GM12878 (cell line): ENCODE measurements around the gene PCCB. TPM values are rescaled to one million over a fixed set of nuclear protein-coding genes. Genes with fewer than 3 reads are reported as not detected.

Source experiments
- ATAC-seq: fragments of 200-7000 bp; cut with Tn5 transposase; 3 replicates; pipeline ENCODE4 v1.9.1; 2020; ENCODE audit warnings: mild to moderate bottlenecking, moderate library complexity
- BruUV-seq: library from RNA; stranded (reverse); fragments of 400-500 nt; replicated peaks from 2 replicates; lab custom pipeline; 2021; lab: Mats Ljungman, UMichigan
- CTCF ChIA-PET: fragments of 300-600 bp; sonication (Branson Sonifier 250); formaldehyde crosslinking; extraction: SDS; loops from one replicate; lab custom pipeline; 2021; ENCODE audit warnings: inconsistent platforms; lab: Yijun Ruan, JAX
- POLR2A ChIA-PET: fragments of 350-600 bp; formaldehyde crosslinking; extraction: SDS; loops from one replicate; lab custom pipeline; 2021; ENCODE audit warnings: inconsistent platforms; lab: Charles Lee
- RAD21 ChIA-PET: fragments of 300-600 bp; sonication (Branson Sonifier 250); formaldehyde crosslinking; loops from one replicate; lab custom pipeline; 2023; ENCODE audit warnings: antibody characterized with exemption; ENCODE audit not compliant: unreplicated experiment; lab: Charles Lee
- SMC1A ChIA-PET: fragments of 300-600 bp; sonication (Branson Sonifier 250); formaldehyde crosslinking; loops from one replicate; lab custom pipeline; 2023; ENCODE audit not compliant: unreplicated experiment, uncharacterized antibody; lab: Charles Lee
- DNase-seq: peaks from one replicate; pipeline ENCODE4 v3.0.0-alpha.2; 2011; ENCODE audit warnings: low read depth, low spot score
- FAIRE-seq: peaks from 3 replicates; lab custom pipeline; 2011; peaks lifted over from hg19 to GRCh38; lab: Jason Lieb, UNC
- H2AFZ ChIP-seq: 2 replicates; pipeline ENCODE4 v1.6.0; 2011; ENCODE audit warnings: low read depth, low read length, control low read depth; ENCODE audit not compliant: control insufficient read depth
- H3K27ac ChIP-seq: 2 replicates; pipeline ENCODE4 v1.5.1; 2011; ENCODE audit warnings: control low read depth; ENCODE audit not compliant: control insufficient read depth, insufficient read depth
- H3K27me3 ChIP-seq, 2 experiments: replicated peaks in 1 of 2; 2 replicates each; pipeline versions ENCODE4 v1.6.0 to v1.6.1; 2011; ENCODE audit warnings: low read length in 1 of 2; ENCODE audit not compliant: control insufficient read depth in 2 of 2, insufficient read depth in 2 of 2
- H3K36me3 ChIP-seq, 2 experiments: 2 replicates each; pipeline ENCODE4 v1.5.1; 2011; ENCODE audit warnings: low read length in 1 of 2; ENCODE audit not compliant: control insufficient read depth in 2 of 2, insufficient read depth in 2 of 2
- H3K4me1 ChIP-seq: 2 replicates; pipeline ENCODE4 v1.6.1; 2011; ENCODE audit warnings: mild to moderate bottlenecking, low read length, moderate library complexity, mixed read lengths; ENCODE audit not compliant: control insufficient read depth, insufficient read depth
- H3K4me2 ChIP-seq: 2 replicates; pipeline ENCODE4 v1.6.0; 2011; ENCODE audit warnings: control low read depth; ENCODE audit not compliant: control insufficient read depth, insufficient read depth
- H3K4me3 ChIP-seq: fragments of 200-600 bp; sonication (generic); 2 replicates; pipeline ENCODE4 v1.5.1; 2016
- H3K79me2 ChIP-seq: 2 replicates; pipeline ENCODE4 v1.6.0; 2011; ENCODE audit warnings: low read length; ENCODE audit not compliant: control insufficient read depth, insufficient read depth
- H3K9ac ChIP-seq: 2 replicates; pipeline ENCODE4 v1.8.0; 2011; ENCODE audit warnings: low read length, control low read depth, mixed read lengths; ENCODE audit not compliant: control insufficient read depth, insufficient read depth
- H3K9me3 ChIP-seq: replicated peaks from 3 replicates; pipeline ENCODE4 v1.5.1; 2011; ENCODE audit warnings: mild to moderate bottlenecking, low read length; ENCODE audit not compliant: control insufficient read depth, insufficient read depth
- H4K20me1 ChIP-seq: 2 replicates; pipeline ENCODE4 v1.6.0; 2011; ENCODE audit not compliant: control insufficient read depth, insufficient read depth
- MTA2 ChIP-seq: fragments of 450-650 bp; IDR thresholded peaks from 2 replicates; pipeline ENCODE4 v1.6.1; 2016; ENCODE audit warnings: low read depth, mild to moderate bottlenecking, moderate library complexity
- MYB ChIP-seq: fragments of 150-350 bp; IDR thresholded peaks from 2 replicates; pipeline ENCODE4 v1.6.1; 2014; ENCODE audit warnings: mild to moderate bottlenecking, low read depth, low read length, borderline replicate concordance
- NRF1 ChIP-seq: conservative IDR thresholded peaks from 2 replicates; pipeline ENCODE4 v1.6.1; 2011; ENCODE audit warnings: mild to moderate bottlenecking, low read depth, low read length, improper control_type of control experiment
- PRDM15 ChIP-seq: fragments of 450-650 bp; formaldehyde crosslinking; IDR thresholded peaks from 2 replicates; pipeline ENCODE4 v1.4.0; 2020; ENCODE audit warnings: mild to moderate bottlenecking, moderate library complexity
- RFX5 ChIP-seq: IDR thresholded peaks from 2 replicates; pipeline ENCODE4 v1.6.1; 2011; ENCODE audit warnings: low read depth, low read length, improper control_type of control experiment
- SIX5 ChIP-seq: IDR thresholded peaks from 2 replicates; pipeline ENCODE4 v1.6.1; 2011; ENCODE audit warnings: mild to moderate bottlenecking, low read depth, low read length, moderate library complexity; ENCODE audit not compliant: severe bottlenecking
- SMAD5 ChIP-seq: IDR thresholded peaks from 2 replicates; pipeline ENCODE4 v1.6.1; 2016; ENCODE audit warnings: antibody characterized with exemption, low read depth
- STAT3 ChIP-seq: IDR thresholded peaks from 2 replicates; pipeline ENCODE4 v1.6.1; 2011; ENCODE audit warnings: low read depth, low read length, improper control_type of control experiment
- WRNIP1 ChIP-seq: IDR thresholded peaks from 2 replicates; pipeline ENCODE4 v1.6.1; 2011; ENCODE audit warnings: low read depth, low read length, improper control_type of control experiment, borderline replicate concordance
- YY1 ChIP-seq: IDR thresholded peaks from 2 replicates; pipeline ENCODE4 v1.6.1; 2011; ENCODE audit warnings: low read depth, mild to moderate bottlenecking, low read length
- WGBS: methylation state at CpG from one replicate; pipeline ENCODE4 v1.1.6; 2016; ENCODE audit warnings: low lambda C conversion rate; ENCODE audit not compliant: insufficient replicate concordance, insufficient coverage; ENCODE audit errors: missing lambda C conversion rate; 5-methylcytosine and 5-hydroxymethylcytosine counted together
- in situ Hi-C: fragments of 300-500 bp; cut with MboI; formaldehyde crosslinking; loops from 9 replicates; pipeline ENCODE4 v1.14.3; 2018; ENCODE audit warnings: mixed read lengths
- intact Hi-C: fragments of 100-400 bp; cut with micrococcal nuclease; formaldehyde crosslinking; loops from one replicate; pipeline ENCODE4 v1.14.2; 2022; ENCODE audit not compliant: unreplicated experiment
- polyA plus RNA-seq, 11 experiments: library from polyadenylated mRNA; depleted of rRNA in 4 of 11; unstranded in 6 of 11; stranded (reverse) in 5 of 11; fragments of >200 nt; fragmentation: Nextera tagmentation in 4 of 11; fragmentation: Illumina TruSeq in 1 of 11; extraction: Ambion mirVana in 4 of 11; extraction: Trizol in 1 of 11; gene quantifications; 1 replicate in 1 of 11; 2 replicates in 10 of 11; pipeline versions ENCODE4 v1.2.1 to v1.2.3, GENCODE V29; 2011 to 2016; ENCODE audit warnings: inconsistent platforms in 2 of 11, missing spikeins in 2 of 11, low read depth in 1 of 11
- total RNA-seq, 4 experiments: library from RNA; depleted of rRNA in 3 of 4; stranded (reverse); fragments of >200 nt in 3 of 4; fragmentation: Illumina TruSeq in 1 of 4; extraction: Trizol in 1 of 4; gene quantifications; 2 replicates each; pipeline versions ENCODE4 v1.2.1 to v1.2.3, GENCODE V29; 2013 to 2021

Gene PCCB
- total and polyA plus RNA-seq, 10 of the 15 experiments (the other 5 are each of a cell fraction or from before 2014, with no cell fraction given) = 67.2 to 133 (median 86.9) TPM

- BruUV-seq = no TSS peak
- H3K9me3 ChIP-seq = no peaks in the 10 kb centered on the region
- ChIA-PET SMC1A (no interaction called here), POLR2A (no interaction called here), CTCF (interaction anchor here (1.4 to 1.8 kb wide), 2 partner anchors 187 to 494 kb away, joined by 3 to 4 read pairs; partner anchors contain the start of gene STAG1), RAD21 (interaction anchor here (1.4 kb wide), 1 partner anchor 133 kb away, joined by 4 read pairs; no protein-coding TSS in a partner anchor)
- H3K27me3 ChIP-seq = no peaks in the 10 kb centered on the region
- WGBS = 96% methylated on average over 2 of the region's 2 CpGs
- no peak for FAIRE-seq
- TF ChIP-seq SMAD5 (no peak), SIX5 (no peak), YY1 (no peak), PRDM15 (CRISPR knock-in tag) (no peak), WRNIP1 (no peak), MYB (no peak), MTA2 (no peak), NRF1 (no peak), STAT3 (no peak), RFX5 (no peak)
- no peak overlapping the region for H3K9ac ChIP-seq
- H3K4me3 ChIP-seq = no peak overlapping the region
- no peak for DNase-seq
- H3K27ac ChIP-seq = no peak overlapping the region
- H3K79me2 ChIP-seq = peaks cover 2% of the 10 kb centered on the region
- H4K20me1 ChIP-seq = no peaks in the 10 kb centered on the region
- H3K36me3 ChIP-seq = peaks cover 3 to 19% of the 10 kb centered on the region in 2 experiments
- no peak overlapping the region for H3K4me2 ChIP-seq
- intact Hi-C loops = no loop called here
- no peak for ATAC-seq
- no peaks in the 10 kb centered on the region for H3K4me1 ChIP-seq
- in situ Hi-C loops = no loop called here
- no peak overlapping the region for H2AFZ ChIP-seq
These were observed 8.1 kb downstream of the PCCB start for GRCh38 chr3:136258199-136258598.
